Astrocyte (in vitro differentiated cells and primary cell): Measurements from ENCODE around the gene TESK2. TPM values are rescaled to one million over a fixed set of nuclear protein-coding genes. Genes with fewer than 3 reads are reported as not detected.
"Not testable (repeated sequence)": the region's sequence is repeated elsewhere in the genome, so short reads cannot be mapped to it uniquely, and the experiment has no call there.

ENCODE experiments used
- DNase-seq: peaks from one replicate; pipeline ENCODE4 v3.0.0-alpha.2; 2010; ENCODE audit warnings: low read depth
- FAIRE-seq: peaks from 2 replicates; lab custom pipeline; 2011; peaks lifted over from hg19 to GRCh38; lab: Jason Lieb, UNC
- H2AFZ ChIP-seq: 2 replicates; pipeline ENCODE4 v1.6.0; 2012; ENCODE audit warnings: low read depth, low read length, inconsistent platforms
- H3K27ac ChIP-seq: 2 replicates; pipeline ENCODE4 v1.5.1; 2011; ENCODE audit warnings: low read depth, low read length, inconsistent platforms
- H3K27me3 ChIP-seq: 2 replicates; pipeline ENCODE4 v1.6.0; 2011; ENCODE audit warnings: low read length, inconsistent platforms; ENCODE audit not compliant: insufficient read depth
- H3K36me3 ChIP-seq: 2 replicates; pipeline ENCODE4 v1.5.1; 2011; ENCODE audit warnings: low read length, inconsistent platforms; ENCODE audit not compliant: insufficient read depth
- H3K4me1 ChIP-seq: 2 replicates; pipeline ENCODE4 v1.5.1; 2011; ENCODE audit warnings: low read length, inconsistent platforms; ENCODE audit not compliant: insufficient read depth
- H3K4me2 ChIP-seq: 2 replicates; pipeline ENCODE4 v1.6.0; 2012; ENCODE audit warnings: low read length, inconsistent platforms
- H3K4me3 ChIP-seq: 2 replicates; pipeline ENCODE4 v1.5.1; 2011; ENCODE audit warnings: low read depth, mild to moderate bottlenecking, low read length, inconsistent platforms; ENCODE audit not compliant: insufficient read depth
- H3K79me2 ChIP-seq: 2 replicates; pipeline ENCODE4 v1.6.0; 2012; ENCODE audit warnings: mild to moderate bottlenecking, low read length, inconsistent platforms; ENCODE audit not compliant: insufficient read depth
- H3K9ac ChIP-seq: 2 replicates; pipeline ENCODE4 v1.6.0; 2012; ENCODE audit warnings: mild to moderate bottlenecking, low read length, inconsistent platforms
- H3K9me3 ChIP-seq: 2 replicates; pipeline ENCODE4 v1.5.1; 2012; ENCODE audit warnings: low read depth, mild to moderate bottlenecking, low read length, inconsistent platforms; ENCODE audit not compliant: insufficient read depth
- H4K20me1 ChIP-seq: 2 replicates; pipeline ENCODE4 v1.6.0; 2012; ENCODE audit warnings: low read length, inconsistent platforms; ENCODE audit not compliant: insufficient read depth
- H3K27ac Mint-ChIP-seq: one replicate; pipeline ENCODE4 v1.8.0; 2021; ENCODE audit warnings: mild to moderate bottlenecking, mixed read lengths; ENCODE audit not compliant: unreplicated experiment
- H3K27me3 Mint-ChIP-seq: one replicate; pipeline ENCODE4 v1.8.0; 2021; ENCODE audit warnings: low read depth, mixed read lengths; ENCODE audit not compliant: unreplicated experiment
- H3K36me3 Mint-ChIP-seq: one replicate; pipeline ENCODE4 v1.8.0; 2021; ENCODE audit warnings: low read depth, mixed read lengths; ENCODE audit not compliant: unreplicated experiment
- H3K4me1 Mint-ChIP-seq: one replicate; pipeline ENCODE4 v1.8.0; 2021; ENCODE audit warnings: low read depth, mixed read lengths; ENCODE audit not compliant: unreplicated experiment
- H3K4me3 Mint-ChIP-seq: one replicate; pipeline ENCODE4 v1.8.0; 2021; ENCODE audit warnings: mild to moderate bottlenecking, moderate library complexity, mixed read lengths; ENCODE audit not compliant: unreplicated experiment
- H3K9me3 Mint-ChIP-seq: one replicate; pipeline ENCODE4 v1.8.0; 2021; ENCODE audit warnings: mild to moderate bottlenecking, mixed read lengths; ENCODE audit not compliant: unreplicated experiment
- CTCF ChIP-seq: IDR thresholded peaks from 2 replicates; pipeline ENCODE4 v1.5.1; 2011; ENCODE audit warnings: low read depth, mild to moderate bottlenecking, inconsistent platforms, low read length, moderate library complexity; ENCODE audit not compliant: insufficient read depth
- EZH2 ChIP-seq: IDR thresholded peaks from 2 replicates; pipeline ENCODE4 v1.6.1; 2012; ENCODE audit warnings: mild to moderate bottlenecking, low read length, inconsistent platforms; ENCODE audit not compliant: insufficient read depth
- total RNA-seq: library from RNA; stranded (reverse); gene quantifications from 2 replicates; pipeline ENCODE4 v1.2.1, GENCODE V29; 2021

The TESK2 gene
- total RNA-seq, 1 donor from 2014 or later = 1.7 TPM

GRCh38 chr1:45526135-45526644 is 35.2 kb upstream of the TESK2 start:
- no peaks in the 10 kb centered on the region for H3K27me3 ChIP-seq
- peaks cover 2% of the 10 kb centered on the region for H4K20me1 ChIP-seq
- H3K79me2 ChIP-seq = peaks cover 5% of the 10 kb centered on the region
- Mint-ChIP-seq H3K9me3 (no peaks in the 10 kb centered on the region), H3K27me3 (no peaks in the 10 kb centered on the region), H3K4me3 (no peak overlapping the region), H3K4me1 (peaks cover 17% of the 10 kb centered on the region), H3K36me3 (no peaks in the 10 kb centered on the region), H3K27ac (no peak overlapping the region)
- no peaks in the 10 kb centered on the region for H3K9me3 ChIP-seq
- no peak overlapping the region for H2AFZ ChIP-seq
- peaks cover 9% of the 10 kb centered on the region for H3K4me1 ChIP-seq
- FAIRE-seq (no peak), DNase-seq (no peak)
- no peak overlapping the region for H3K4me3 ChIP-seq
- TF ChIP-seq CTCF (no peak), EZH2 (no peak)
- H3K27ac ChIP-seq = no peak overlapping the region
- H3K4me2 ChIP-seq = no peak overlapping the region
- no peak overlapping the region for H3K9ac ChIP-seq
- no peaks in the 10 kb centered on the region for H3K36me3 ChIP-seq

GRCh38 chr1:45523975-45524374 is 33.0 kb upstream of the TESK2 start:
- not testable (repeated sequence) for H2AFZ ChIP-seq, H3K9me3 ChIP-seq, H3K27ac Mint-ChIP-seq, H3K27me3 Mint-ChIP-seq, H3K9me3 Mint-ChIP-seq, H3K27me3 ChIP-seq, H3K27ac ChIP-seq, FAIRE-seq, H3K36me3 Mint-ChIP-seq, H3K4me3 ChIP-seq, H3K4me3 Mint-ChIP-seq, H3K36me3 ChIP-seq, H3K4me2 ChIP-seq, H3K9ac ChIP-seq, DNase-seq
- H3K4me1 ChIP-seq = peaks cover 17% of the 10 kb centered on the region
- peaks cover 18% of the 10 kb centered on the region for H3K4me1 Mint-ChIP-seq
- H3K79me2 ChIP-seq = peaks cover 27% of the 10 kb centered on the region
- H4K20me1 ChIP-seq = peaks cover 22% of the 10 kb centered on the region

GRCh38 chr1:45523516-45523915 is 32.6 kb upstream of the TESK2 start:
- H3K9me3 Mint-ChIP-seq, H3K9ac ChIP-seq, H3K4me3 Mint-ChIP-seq, DNase-seq, H3K27me3 Mint-ChIP-seq, H3K36me3 ChIP-seq, H3K36me3 Mint-ChIP-seq, H3K9me3 ChIP-seq, H2AFZ ChIP-seq, H3K4me3 ChIP-seq, H3K27me3 ChIP-seq, H3K27ac ChIP-seq, H3K4me2 ChIP-seq: not testable (repeated sequence)
- peak; percentile 39 for FAIRE-seq
- peaks cover 27% of the 10 kb centered on the region for H4K20me1 ChIP-seq
- Mint-ChIP-seq H3K4me1 (peaks cover 23% of the 10 kb centered on the region), H3K27ac (peak overlapping the region; percentile 98)
- peaks cover 32% of the 10 kb centered on the region for H3K79me2 ChIP-seq
- peaks cover 22% of the 10 kb centered on the region for H3K4me1 ChIP-seq
